Measurements from ENCODE around the gene SH3PXD2A.

DNA sequence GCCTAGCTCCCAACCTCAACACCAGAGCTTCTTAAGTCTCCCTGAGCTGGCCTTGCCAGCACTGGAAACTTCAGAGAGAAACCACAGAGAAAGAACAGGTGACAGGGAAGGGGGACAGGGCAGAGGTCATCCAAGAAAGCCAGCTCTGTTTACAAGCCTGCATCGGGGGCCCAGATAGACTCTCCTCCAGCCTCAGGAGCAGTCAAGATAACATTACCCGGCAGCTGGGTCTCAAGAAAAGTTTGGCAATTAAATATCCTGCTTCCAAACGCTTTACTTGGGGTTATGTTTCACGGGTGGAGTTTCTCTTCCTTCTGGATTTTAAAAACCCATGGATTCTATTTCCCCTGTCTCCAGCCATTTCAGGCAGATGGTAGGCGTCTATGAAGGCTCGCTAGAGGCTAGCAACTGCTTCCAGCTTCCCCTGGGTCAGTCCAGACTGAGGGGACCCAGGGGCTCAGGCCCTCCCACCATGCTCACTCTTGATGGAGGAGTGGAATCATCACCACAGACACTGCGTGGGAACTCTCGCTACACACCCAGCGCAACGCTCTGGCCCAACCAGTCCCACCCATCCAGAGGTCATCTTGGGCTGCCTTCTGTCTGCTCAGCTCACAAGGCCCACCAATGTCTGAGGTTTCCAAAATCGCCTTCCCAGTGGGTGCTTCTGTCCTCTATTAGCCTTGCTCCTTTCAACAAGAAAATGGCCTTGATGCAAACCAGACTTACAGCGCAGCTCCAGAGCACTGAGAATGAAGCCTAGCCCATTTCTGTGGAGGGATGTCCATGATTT lies 48.8 kb downstream of the SH3PXD2A start:
- TF ChIP-seq POLR2A (IDR thresholded peaks at IDR 0.05; ENCODE audit: low read depth, low read length): no peak
- no peak for TF ChIP-seq CEBPB (IDR thresholded peaks at IDR 0.05; ENCODE audit: low read depth, low read length)
